CD4-positive, alpha-beta T cell treated with Interleukin-21 for 1 hour (primary cell): ENCODE results near the gene CYTH3.
A peak's percentile ranks its signal among the peaks of the same experiment; 100 is the strongest.
"Not testable (repeated sequence)": the region's sequence is repeated elsewhere in the genome, so short reads cannot be mapped to it uniquely, and the experiment has no call there.

Experiments
- DNase-seq: peaks from one replicate; pipeline ENCODE4 v3.0.0-alpha.2; 2020

CYTH3 gene

DNA sequence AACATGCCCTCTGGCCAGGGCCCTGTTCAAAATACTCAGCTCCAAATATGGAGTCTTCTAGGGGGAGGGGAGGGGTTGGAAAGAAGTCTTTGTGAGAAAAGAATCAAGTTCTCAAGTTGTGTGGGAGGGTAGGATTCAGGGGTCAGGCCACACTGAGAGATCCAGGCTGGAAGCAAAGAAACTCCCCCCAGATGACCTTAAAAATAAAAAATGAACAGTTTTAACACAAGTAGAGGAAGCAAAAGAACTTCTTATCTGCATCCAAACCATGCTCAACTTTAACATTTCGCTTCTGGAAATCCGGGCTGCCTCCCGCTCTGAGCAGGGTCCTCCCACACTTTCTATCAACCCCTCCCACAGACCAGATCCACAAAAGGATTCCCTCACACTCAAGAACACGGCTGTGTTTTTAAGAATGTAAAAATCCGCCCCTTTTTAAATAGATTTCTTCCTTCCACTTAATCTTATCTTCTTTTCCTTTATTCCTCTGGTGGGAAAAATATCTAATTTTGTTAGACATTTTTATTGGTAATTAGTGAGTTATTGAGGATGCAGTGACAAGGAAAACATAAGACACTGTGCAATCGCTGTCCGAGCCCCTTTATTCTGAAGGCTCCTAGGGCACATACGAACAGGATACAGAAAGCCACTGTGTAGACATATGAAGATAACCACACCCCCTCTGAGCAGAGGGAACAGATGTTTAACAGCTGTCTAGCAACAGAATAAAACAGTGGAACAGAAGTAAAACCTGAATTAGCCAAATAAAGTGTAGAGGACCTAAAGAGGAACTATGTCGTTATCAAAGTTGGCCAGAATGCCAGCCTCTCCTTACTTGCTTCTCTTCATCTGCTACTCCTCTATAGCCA, 43.8 kb downstream of the CYTH3 start:
- peak; percentile 13 for DNase-seq

DNA sequence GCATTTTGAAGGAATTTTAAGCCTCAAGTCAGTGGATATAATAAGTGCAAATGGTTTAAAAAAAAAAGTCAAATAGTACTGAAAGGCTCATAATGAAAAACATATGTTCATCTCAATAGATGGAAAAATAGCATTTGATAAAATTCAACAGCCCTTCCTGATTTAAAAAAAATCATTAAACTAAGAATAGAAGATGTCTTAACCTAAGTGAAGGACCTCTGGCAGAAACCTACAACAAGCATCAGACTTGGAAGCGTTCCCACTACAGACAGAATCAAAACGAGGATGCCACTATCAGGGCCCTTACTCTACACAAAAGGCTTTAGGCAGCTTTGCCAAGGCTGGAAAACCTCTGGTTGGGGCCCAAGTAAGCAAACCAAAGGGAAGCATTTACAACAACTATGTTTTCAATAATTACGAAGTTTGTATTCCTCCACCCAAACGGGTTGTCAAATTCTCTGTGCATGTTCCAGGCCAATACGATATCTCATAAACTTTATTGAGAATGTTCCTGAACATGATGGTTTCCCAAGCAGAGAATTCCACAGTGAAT, 45.1 kb downstream of the CYTH3 start:
- no peak for DNase-seq

DNA sequence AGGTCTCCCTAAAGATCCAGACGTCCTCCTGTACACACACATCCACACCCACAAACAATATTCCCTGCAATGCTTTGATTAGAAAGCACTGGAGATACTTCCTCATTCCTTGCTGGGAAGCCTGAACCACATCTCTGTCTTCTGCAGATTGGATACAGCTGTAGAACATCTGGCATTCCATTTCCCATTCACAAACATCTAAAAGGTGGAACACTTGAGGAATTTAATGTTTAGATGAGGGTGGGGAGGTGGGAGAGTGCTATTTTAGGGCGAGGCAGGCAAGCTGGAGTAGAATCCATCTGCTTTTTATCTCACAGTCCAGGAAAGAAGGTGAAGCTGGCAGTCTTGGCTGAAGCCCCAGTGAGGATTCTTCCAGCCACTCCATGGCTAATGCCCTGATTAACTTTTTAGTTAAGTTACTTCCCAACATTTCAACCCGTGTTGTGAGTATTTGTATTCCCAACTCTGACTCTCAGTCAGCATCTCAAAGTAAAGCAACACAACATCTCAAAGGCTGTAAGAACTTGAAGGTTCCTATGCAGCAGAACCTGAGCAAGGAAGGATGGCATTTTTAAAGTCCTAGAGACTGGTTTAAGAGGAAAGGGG, 46.1 kb downstream of the CYTH3 start:
- no peak for DNase-seq

DNA sequence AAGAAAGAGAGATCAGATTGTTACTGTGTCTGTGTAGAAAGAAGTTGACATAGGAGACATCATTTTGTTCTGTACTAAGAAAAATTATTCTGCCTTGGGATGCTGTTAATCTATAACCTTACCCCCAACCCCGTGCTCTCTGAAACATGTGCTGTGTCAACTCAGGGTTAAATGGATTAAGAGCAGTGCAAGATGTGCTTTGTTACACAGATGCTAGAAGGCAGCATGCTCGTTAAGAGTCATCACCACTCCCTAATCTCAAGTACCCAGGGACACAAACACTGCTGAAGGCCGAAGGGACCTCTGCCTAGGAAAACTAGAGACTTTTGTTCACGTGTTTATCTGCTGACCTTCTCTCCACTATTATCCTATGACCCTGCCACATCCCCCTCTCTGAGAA, 49.0 kb downstream of the CYTH3 start:
- DNase-seq = not testable (repeated sequence)

DNA sequence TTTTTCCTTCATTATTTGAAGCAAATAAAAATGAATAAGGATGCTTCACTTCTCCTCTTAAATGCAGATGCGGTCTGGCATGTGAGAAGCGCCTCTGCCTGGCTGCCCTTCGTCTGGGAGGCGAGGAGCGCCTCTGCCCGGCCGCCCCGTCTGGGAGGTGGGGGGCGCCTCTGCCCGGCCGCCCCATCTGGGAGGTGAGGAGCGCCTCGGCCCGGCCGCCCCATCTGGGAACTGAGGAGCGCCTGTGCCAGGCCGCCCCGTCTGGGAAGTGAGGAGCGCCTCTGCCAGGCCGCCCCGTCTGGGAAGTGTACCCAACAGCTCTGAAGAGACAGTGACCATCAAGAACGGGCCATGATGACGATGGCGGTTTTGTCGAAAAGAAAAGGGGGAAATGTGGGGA, 49.4 kb downstream of the CYTH3 start:
- not testable (repeated sequence) for DNase-seq

DNA sequence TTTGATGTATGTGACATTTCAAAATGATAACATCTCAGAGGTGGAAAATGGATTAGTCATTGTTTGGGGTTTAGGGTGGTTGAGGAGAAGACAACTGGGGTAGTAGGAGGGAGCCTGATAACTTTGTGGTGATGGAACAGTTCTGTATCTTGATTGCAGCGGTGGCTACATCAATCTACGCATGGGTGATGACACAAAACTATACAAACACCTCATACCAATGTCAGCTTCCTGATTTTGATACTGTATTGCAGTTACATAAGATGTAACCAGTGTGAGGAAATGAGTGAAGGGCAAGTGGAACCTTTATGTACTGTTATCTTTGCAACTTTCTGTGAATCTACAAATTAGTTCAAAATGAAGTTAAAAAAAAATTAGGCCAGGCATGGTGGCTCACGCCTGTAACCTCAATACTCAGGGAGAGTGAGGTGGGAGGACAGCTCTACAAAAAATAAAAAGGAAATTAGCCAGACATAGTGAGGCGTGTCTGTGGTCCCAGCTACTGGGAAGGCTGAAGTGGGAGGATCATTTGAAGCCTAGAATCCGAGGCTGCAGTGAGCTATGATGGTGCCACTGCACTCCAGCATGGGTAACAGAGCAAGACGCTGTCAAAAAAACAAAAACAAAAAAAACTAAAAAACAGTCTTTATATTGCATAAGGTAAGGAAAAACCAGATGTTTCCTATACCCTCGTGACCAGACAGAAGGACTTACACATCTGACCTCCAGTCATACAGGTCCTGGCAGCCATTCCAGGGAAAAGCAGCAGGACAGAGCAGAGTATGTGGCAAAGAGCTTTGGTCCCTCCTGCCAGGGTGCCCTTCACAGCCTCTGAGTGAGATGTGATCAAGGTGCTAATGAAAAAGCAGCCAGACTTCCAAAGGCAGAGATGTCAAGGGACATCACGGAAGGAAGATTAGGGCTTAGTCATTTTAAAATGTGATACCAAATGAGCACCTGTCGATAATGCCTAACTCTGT, 50.8 kb downstream of the CYTH3 start:
- peak; percentile 53 for DNase-seq

DNA sequence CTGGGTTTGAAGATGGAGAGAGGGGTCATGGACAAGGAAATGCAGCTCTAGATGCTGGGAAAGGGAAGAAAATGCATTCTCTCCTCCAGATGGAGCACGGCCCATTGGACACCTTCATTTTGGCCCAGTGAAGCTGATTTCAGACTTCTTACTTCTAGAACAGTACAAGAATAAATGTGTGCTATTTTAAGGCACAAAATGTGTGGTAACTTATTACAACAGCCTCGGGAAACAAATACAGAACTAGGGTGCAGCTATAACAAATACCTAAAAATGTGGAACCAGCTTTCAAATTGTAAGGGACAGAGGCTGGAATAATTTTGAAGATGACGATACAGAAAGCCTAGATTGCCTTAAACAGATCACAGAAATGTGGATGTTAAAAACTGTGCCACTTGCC, 54.1 kb downstream of the CYTH3 start:
- DNase-seq = no peak

DNA sequence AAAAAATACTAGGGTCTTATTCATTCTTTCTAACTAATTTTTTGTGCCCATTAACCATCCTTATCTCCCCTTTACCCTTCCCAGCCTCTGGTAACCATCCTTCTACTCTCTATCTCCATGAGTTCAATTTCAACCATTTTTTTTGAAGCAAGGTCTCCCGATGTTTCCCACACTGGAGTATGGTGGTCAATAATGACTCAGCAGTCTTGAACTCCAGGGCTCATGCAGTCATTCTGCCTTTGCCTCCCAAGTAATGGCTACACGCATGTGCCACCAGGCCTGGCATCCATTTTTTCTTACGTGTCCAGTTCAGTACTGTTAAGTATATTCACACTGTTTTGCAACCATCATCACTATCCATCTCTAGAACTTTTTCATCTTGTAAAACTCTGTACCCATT, 60.4 kb downstream of the CYTH3 start:
- DNase-seq = no peak

DNA sequence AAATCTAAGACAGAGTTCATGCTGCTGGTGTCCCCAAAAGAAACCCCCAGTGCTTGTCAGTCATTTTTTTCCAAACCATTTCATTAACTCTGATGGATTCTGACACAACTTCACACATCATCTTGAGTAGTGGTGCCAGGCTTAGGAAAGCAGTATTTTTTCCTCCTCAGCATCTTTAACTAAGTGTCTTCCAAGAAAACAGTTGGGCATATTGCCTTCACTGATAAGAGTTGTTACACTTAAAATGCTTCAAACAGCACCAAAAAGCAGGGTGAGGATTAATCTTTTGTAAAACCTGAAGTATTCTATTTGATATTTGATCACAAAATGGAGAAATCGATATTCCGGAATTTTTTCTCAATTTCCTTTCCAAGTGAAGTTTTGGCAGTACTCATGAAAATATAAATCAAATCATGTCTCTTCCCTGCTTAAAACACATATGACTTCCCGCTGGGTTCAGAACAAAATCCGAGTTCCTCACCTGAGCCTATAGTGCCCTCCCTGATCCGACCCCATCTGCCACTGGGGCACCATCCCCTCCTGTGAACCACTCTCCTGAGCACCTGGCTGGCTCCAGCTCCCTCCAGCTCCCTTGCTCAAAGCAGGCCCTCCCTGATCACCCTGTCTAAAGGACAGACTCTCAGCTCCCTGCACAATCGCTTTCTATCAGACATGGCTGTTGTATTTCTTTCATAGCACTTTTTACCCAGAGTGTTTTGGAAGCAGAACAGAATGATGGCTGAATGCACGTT, 61.6 kb downstream of the CYTH3 start:
- DNase-seq = no peak

DNA sequence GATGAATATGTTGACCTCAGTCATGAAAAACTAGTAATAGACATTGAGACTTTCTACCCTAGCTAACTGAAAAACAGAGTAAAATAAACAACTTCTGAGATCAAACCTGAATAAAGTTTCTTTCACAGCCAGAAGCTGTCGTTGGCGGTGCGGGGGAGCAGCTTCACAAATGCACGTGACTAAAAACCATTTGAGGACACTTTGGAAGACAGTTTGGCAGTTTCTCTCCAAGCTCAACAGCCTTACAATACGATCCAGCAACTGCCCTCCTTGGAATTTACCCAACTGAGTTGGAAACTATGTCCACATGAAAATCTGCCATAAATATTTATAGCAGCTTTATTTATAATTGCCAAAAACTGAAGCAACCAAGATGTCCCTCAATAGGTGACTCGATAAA, 63.1 kb downstream of the CYTH3 start:
- no peak for DNase-seq

DNA sequence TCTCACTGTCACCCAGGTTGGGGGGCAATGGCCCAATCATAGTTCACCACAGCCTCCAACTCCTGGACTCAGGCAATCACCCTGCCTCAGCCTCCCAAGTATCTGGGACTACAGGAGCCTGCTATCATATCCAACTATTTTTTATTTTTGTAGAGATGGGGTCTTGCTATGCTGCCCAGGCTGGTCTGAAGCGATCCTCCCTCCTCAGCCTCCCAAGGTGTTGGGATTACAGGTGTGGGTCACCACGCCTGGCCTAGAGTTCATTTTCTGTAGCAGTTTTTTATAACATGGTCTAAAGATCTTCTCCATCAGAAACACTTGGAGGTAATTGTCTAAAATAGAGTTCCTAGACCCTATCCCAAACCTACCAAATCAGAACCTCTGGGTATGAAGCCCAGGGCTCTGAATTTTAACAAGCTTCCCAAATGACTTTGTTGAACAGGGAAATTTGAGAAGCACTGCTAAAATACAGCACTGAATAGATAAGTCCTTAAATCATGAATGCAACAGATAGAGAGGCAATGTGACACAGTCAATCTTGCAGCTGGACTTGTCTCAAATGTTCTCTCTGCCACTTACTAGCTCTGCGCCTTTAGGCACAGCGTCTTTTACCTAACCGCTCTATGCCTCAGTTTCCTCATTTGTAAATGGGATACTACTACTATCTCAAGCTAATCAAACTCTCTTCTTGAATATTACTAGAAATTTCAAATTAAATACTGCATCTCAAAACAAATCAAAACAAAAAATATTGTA, 63.7 kb downstream of the CYTH3 start:
- no peak for DNase-seq

DNA sequence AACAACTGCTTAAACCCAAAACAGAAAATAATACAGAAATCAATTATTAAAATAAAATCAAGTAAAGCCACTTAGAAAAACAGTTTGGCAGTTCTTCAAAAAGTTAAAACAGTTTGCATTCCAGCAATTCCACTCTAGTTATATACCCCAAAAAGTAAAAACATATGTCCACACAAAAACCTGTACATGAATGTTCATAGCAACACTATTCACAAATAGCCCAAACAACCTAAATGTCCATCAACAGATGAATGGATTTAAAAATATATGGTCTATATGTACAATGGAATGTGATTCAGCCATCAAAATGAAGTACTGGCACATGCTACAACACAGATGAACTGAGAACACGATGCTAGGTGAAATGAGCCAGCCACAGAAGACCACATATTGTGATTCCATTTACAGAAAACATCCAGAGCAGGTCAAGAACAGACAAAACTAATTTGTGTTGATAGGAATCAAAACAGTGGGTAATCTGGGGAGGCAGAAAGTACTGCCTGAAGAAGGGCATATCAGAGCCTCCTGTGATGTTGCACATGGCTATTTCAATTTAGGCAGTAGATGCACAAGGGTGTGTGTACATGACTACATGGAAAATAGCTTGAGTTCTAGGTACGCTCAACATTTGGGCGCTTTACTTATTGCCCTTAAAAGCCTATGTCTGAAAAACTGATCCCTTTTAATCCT, 66.3 kb downstream of the CYTH3 start:
- no peak for DNase-seq

DNA sequence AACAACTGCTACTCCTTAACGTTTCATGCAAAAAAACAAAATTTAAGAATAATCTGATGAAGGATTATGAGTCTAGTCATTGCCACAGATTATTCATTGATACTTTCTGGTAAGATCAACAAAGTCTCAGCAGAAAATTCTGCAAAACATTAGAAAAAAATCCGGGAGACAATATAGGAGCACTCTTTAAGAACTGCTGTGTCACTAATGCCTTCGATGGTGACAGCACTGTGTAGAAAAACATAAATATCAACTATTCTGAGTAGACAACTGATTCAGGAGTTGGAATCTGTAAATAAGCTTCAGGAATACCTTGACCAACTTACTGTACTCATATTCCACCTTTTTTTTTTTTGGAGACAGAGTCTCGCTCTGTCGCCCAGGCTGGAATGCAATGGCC, 69.0 kb downstream of the CYTH3 start:
- DNase-seq = no peak

DNA sequence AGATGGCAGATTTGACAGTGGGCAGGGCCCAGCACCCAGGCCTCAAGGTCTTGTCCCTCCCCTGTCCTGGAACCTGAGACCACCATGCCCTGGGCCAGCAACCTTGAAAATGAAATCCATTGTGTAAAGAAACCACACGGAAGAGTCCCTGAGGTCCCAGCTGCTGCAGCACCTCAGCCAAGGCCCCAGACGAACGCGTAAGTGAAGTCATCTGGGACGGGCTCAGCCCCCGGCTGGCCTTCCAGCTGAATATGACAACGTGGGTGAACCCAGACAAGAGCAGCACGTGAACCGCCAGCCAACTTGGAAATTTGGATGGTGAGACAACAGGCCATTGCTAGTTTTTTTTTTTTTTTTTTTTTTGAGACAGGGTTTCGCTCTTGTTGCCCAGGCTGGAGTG, 70.3 kb downstream of the CYTH3 start:
- no peak for DNase-seq

DNA sequence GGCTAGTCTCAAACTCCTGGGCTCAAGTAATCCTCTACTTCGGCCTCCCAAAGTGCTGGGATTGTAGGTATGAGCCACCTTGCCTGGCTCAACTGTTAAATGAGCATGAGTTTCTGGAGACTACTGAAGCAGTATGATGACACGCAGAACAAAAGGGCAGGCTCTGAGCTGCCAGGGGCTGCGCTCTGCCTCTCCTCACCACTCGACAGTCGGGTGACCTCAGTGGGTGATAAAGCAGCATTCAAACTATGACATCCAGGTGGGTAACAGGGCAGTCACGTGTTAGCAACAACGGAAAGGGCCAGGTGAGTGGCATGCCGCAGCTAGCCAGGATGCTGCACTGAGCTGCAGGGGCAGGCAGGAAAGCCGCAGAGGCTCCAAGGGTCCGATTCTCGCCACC, 71.5 kb downstream of the CYTH3 start:
- no peak for DNase-seq

DNA sequence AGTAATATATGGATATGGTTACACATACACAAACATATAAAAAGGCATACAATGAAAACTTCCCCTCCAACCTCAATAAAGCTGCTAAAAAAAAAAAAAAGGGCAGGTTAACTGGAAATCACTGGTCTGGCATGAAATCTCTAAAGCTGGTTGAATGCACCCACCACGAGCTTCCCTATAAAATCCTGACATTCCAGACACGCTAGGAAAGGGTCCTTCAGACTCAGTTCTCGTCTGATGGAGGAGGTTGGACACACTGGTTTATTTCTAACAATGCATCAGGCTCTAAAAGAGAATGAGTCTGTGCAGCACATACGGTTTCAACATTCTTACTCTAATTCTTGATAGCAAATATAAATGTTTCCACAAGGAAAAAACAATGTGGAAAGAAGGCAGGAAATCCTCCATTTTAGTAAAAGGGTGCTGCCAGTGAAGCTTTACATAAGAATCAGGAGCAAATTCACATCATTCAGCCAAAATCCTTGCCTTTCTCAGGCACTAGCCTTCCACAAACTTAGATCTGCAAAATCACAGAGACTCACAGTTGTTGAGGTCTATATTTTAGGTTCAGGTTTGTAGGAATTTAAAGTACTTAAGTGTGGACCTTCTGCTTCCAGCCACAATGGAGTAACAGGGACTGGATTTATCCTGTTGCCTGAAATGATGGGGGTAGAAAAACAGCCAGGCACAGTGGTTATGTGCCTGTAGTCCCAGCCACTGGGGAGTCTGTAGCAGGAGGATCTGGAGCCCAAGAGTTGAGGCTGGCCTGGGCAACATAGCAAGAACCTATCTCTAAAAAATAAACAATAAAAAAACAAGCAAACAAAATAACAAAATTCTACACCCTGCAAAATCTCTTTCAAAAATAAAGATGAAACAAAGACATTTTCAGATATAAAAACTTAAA, 73.5 kb downstream of the CYTH3 start:
- DNase-seq = no peak

DNA sequence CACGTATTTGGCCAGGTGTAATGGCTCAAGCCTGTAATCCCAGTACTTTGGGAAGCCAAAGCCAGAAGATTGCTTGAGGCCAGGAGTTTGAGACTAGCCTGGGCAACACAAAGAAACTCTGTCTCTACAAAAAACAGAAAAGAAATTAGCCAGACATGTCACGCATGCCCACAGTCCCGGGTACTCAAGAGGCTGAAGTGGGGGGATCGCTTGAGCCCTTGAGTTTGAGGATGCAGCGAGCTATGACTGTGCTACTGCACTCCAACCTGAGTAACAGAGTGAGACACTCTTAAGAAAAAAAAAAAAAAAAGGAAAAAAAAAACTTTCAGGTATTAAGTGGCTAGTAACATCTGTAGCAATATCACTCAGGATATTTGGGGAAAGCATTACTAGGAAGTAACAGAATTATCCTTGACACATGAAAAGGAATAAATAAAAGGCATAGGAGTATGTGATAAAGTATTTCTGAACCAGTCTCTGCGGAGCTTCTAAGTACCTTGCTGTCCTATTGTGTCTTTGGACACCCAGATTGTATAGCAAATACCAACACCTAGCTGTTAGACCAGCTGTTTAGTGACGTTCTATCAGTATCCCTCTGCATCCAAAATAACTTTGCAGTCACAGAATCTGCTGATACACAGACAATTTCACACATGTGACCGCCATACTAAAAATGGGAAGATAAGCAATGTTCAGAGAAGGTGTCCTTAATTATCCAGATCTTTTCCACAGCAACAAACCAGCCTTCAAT, 74.4 kb downstream of the CYTH3 start:
- DNase-seq = no peak

DNA sequence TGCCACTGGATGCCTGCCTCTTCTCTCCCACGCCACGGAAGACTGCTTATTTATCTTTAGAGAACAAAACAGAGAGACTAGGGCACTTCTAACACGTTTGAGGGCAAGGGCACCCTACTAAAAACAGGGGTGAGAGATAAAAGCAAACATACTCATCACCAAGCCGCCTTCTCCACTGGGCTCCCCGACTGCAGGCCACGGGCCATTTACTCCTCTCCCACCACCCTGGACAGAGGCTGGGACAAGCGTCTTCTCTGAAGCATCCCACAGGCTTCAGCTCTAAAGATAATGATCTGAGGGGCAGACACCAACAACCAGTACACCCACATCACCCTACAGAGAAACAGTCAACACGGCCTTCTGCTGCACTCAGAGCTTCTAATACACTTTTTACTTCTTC, 78.7 kb downstream of the CYTH3 start:
- DNase-seq = no peak

DNA sequence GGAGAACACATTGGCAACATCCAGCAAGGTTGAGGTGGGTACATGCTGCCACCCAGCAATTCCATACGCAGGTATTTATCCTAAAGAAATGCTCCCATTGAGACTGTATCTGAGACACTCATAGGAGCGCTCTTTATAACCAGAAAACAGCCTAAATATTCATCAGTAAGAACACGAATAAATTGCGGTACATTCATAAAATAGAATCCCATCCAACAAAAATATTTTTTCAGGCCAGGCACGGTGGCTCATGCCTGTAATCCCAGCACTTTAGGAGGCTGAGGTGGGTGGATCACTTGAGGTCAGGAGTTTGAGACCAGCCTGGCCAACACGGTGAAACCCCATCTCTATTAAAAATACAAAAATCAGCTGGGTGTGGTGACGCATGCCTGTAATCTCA, 81.9 kb downstream of the CYTH3 start:
- not testable (repeated sequence) for DNase-seq
